ENCODE measurements around the gene PRODH.
A peak's percentile ranks its signal among the peaks of the same experiment; 100 is the strongest.
"Not testable (repeated sequence)": the region's sequence is repeated elsewhere in the genome, so short reads cannot be mapped to it uniquely, and the experiment has no call there.

PRODH gene

GRCh38 chr22:18974477-18975180 lies 38.5 kb upstream of the PRODH start:
- H3K9me3 ChIP-seq (ENCODE audit: control insufficient read depth, low read length): no peaks in the 10 kb centered on the region
- WGBS, 2 experiments (ENCODE audit: insufficient coverage in 2 of 2): 93 to 94% methylated on average over 7 to 11 of the region's 18 CpGs
- H3K4me1 ChIP-seq (ENCODE audit: control insufficient read depth, insufficient read depth, low read length, poor library complexity, severe bottlenecking): no peaks in the 10 kb centered on the region

GRCh38 chr22:18973264-18974031 lies 37.4 kb upstream of the PRODH start:
- Histone ChIP-seq H3K36me3 (ENCODE audit: control insufficient read depth, insufficient read depth, low read length) (no peaks in the 10 kb centered on the region), H3K9me3 (ENCODE audit: control insufficient read depth, low read length) (no peaks in the 10 kb centered on the region), H3K27ac (ENCODE audit: low read depth, low read length, severe bottlenecking) (no peak overlapping the region), H3K4me3 (ENCODE audit: extremely low read depth, insufficient read depth, low read length, poor library complexity, severe bottlenecking) (no peak overlapping the region), H3K4me1 (ENCODE audit: control insufficient read depth, insufficient read depth, low read length, poor library complexity, severe bottlenecking) (peaks cover 1% of the 10 kb centered on the region)
- 82 to 83% methylated on average over 12 of the region's 18 CpGs for WGBS, 2 experiments (ENCODE audit: insufficient coverage in 2 of 2)

More at GRCh38 chr22:18974477-18975180, 38.5 kb upstream of the PRODH start:
- Histone ChIP-seq H3K27ac (ENCODE audit: low read depth, low read length, severe bottlenecking) (no peak overlapping the region), H3K4me3 (ENCODE audit: extremely low read depth, insufficient read depth, low read length, poor library complexity, severe bottlenecking) (no peak overlapping the region), H3K36me3 (ENCODE audit: control insufficient read depth, insufficient read depth, low read length) (no peaks in the 10 kb centered on the region)

DNA sequence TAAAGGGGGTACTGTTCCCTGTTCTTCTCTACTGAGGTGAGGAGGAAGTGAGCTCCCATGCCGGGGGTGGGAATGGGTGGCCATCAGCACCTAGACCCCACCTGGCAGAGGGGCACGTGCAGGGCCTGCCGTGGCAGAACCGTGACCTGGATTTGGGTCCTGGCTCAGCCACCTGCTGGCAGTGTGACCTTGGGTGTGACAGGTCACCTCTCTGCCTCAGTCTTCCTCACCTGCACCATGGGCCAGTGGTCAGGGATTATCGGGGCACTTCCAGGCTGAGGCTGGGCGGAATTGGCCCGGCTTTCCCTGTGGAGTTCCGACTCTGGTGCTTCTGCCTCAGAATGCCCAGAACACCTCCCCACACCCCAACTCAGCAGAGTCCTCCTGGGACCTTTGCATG lies 36.5 kb upstream of the PRODH start:
- H3K9me3 ChIP-seq (ENCODE audit: control insufficient read depth, low read length); H3K4me1 ChIP-seq (ENCODE audit: control insufficient read depth, insufficient read depth, low read length, poor library complexity, severe bottlenecking); H3K4me3 ChIP-seq (ENCODE audit: extremely low read depth, insufficient read depth, low read length, poor library complexity, severe bottlenecking); H3K36me3 ChIP-seq (ENCODE audit: control insufficient read depth, insufficient read depth, low read length); H3K27ac ChIP-seq (ENCODE audit: low read depth, low read length, severe bottlenecking): not testable (repeated sequence)
- 90 to 100% methylated on average over 1 to 7 of the region's 8 CpGs for WGBS, 2 experiments (ENCODE audit: insufficient coverage in 2 of 2)

DNA sequence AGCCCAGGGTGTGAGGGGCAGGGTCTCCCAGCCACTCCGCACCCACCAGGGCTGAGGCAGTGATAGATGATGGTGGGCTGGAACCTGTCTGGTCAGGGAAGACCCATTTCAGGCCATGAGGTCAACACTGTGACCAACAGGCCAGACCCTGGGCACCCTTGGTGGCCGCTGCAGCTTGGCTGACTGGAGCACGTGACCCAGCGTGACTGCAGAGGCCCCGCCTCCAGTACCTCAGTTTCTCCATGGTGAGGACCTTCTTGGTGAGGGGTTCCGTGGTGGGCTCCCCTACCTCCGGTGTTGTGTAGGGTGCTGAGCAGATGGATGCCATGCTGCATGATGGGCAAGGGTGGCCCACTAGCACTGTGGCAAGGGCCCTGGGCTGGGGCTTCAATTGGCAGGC lies 35.9 kb upstream of the PRODH start:
- not testable (repeated sequence) for H3K4me1 ChIP-seq (ENCODE audit: control insufficient read depth, insufficient read depth, low read length, poor library complexity, severe bottlenecking); H3K36me3 ChIP-seq (ENCODE audit: control insufficient read depth, insufficient read depth, low read length); H3K9me3 ChIP-seq (ENCODE audit: control insufficient read depth, low read length); H3K27ac ChIP-seq (ENCODE audit: low read depth, low read length, severe bottlenecking); H3K4me3 ChIP-seq (ENCODE audit: extremely low read depth, insufficient read depth, low read length, poor library complexity, severe bottlenecking)
- WGBS, 2 experiments (ENCODE audit: insufficient coverage in 2 of 2): 100% methylated on average over 1 of the region's 7 CpGs

- 78 to 84% methylated on average over 13 to 17 of the region's 19 CpGs for WGBS, 2 experiments (ENCODE audit: insufficient coverage in 2 of 2)
- Histone ChIP-seq H3K4me3 (ENCODE audit: extremely low read depth, insufficient read depth, low read length, poor library complexity, severe bottlenecking) (peak overlapping the region; percentile 63), H3K27ac (ENCODE audit: low read depth, low read length, severe bottlenecking) (no peak overlapping the region), H3K36me3 (ENCODE audit: control insufficient read depth, insufficient read depth, low read length) (no peaks in the 10 kb centered on the region), H3K4me1 (ENCODE audit: control insufficient read depth, insufficient read depth, low read length, poor library complexity, severe bottlenecking) (peaks cover 4% of the 10 kb centered on the region), H3K9me3 (ENCODE audit: control insufficient read depth, low read length) (no peaks in the 10 kb centered on the region)
Measured at GRCh38 chr22:18971321-18971751, 35.2 kb upstream of the PRODH start.

DNA sequence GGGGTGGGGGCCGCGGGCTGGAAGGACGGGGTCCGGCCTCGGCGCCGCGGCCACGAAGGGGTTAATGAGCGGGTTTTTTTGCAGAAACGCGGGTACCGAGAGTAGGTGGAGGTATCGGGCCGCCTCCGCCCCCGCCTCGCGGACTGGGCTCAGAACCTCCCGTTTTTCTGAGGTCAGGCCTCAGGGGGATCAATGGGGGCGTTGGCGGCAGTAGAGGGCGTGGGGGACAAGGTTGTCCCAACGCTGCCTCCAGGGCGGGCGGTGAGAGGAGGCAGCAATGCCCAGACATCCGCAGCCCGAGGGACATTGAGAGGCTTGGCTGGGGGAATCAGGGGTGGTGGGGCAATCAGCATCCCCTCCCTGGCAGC lies 34.8 kb upstream of the PRODH start:
- Histone ChIP-seq H3K9me3 (ENCODE audit: control insufficient read depth, low read length) (no peaks in the 10 kb centered on the region), H3K36me3 (ENCODE audit: control insufficient read depth, insufficient read depth, low read length) (no peaks in the 10 kb centered on the region), H3K27ac (ENCODE audit: low read depth, low read length, severe bottlenecking) (no peak overlapping the region), H3K4me3 (ENCODE audit: extremely low read depth, insufficient read depth, low read length, poor library complexity, severe bottlenecking) (peak overlapping the region; percentile 63), H3K4me1 (ENCODE audit: control insufficient read depth, insufficient read depth, low read length, poor library complexity, severe bottlenecking) (peaks cover 4% of the 10 kb centered on the region)
- WGBS, 2 experiments (ENCODE audit: insufficient coverage in 2 of 2): 8 to 10% methylated on average over 7 to 8 of the region's 28 CpGs

DNA sequence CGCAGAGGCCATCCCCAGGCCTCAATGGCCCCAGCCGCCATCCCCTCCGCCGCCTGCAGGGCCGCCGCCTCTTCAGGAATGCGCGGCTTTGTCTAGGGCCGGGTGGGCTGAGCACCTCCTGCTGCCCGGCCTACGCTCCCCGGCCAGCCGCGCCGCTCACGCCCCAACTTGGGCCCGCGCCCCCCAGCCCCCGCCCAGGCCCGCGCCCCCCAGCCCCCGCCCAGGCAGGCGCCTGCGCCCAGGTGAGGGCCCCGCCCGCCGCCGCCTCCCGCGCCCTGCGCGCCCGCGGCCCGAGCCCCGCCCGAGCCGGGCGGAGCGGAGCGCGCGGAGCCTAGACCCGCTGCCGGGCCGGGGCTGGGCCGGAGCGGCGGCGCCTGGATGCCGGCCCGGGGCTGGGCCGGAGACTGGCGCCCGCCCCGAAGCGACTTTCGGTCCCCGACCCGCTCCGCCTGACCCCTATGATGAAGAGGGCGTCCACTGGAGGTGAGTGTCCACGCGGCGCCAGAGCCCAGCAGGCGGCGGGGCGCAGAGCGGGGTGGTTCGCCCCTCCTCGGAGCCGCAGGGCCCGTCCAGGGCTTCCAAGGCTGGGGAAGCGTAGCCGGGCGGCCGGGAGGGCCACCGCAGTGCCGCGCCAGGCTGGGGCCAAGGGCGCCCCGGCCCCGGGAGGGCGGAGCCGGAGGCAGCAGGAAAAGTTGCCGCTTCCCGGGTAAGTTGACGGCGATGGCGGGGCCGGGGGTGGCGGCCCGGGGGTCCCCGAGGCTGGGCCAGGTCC lies 34.3 kb upstream of the PRODH start:
- 0% methylated on average over 49 to 71 of the region's 94 CpGs for WGBS, 2 experiments (ENCODE audit: insufficient coverage in 2 of 2)
- Histone ChIP-seq H3K27ac (ENCODE audit: low read depth, low read length, severe bottlenecking) (no peak overlapping the region), H3K4me3 (ENCODE audit: extremely low read depth, insufficient read depth, low read length, poor library complexity, severe bottlenecking) (peak overlapping the region; percentile 63), H3K4me1 (ENCODE audit: control insufficient read depth, insufficient read depth, low read length, poor library complexity, severe bottlenecking) (peaks cover 4% of the 10 kb centered on the region), H3K36me3 (ENCODE audit: control insufficient read depth, insufficient read depth, low read length) (no peaks in the 10 kb centered on the region), H3K9me3 (ENCODE audit: control insufficient read depth, low read length) (no peaks in the 10 kb centered on the region)

- not testable (repeated sequence) for H3K9me3 ChIP-seq (ENCODE audit: control insufficient read depth, low read length); H3K36me3 ChIP-seq (ENCODE audit: control insufficient read depth, insufficient read depth, low read length); H3K4me3 ChIP-seq (ENCODE audit: extremely low read depth, insufficient read depth, low read length, poor library complexity, severe bottlenecking); H3K4me1 ChIP-seq (ENCODE audit: control insufficient read depth, insufficient read depth, low read length, poor library complexity, severe bottlenecking); H3K27ac ChIP-seq (ENCODE audit: low read depth, low read length, severe bottlenecking)
- WGBS, 2 experiments (ENCODE audit: insufficient coverage in 2 of 2): 62 to 69% methylated on average over 8 to 12 of the region's 14 CpGs
Measured at GRCh38 chr22:18969158-18969942, 33.3 kb upstream of the PRODH start.

GRCh38 chr22:18968011-18968749 lies 32.1 kb upstream of the PRODH start:
- H3K4me1 ChIP-seq (ENCODE audit: control insufficient read depth, insufficient read depth, low read length, poor library complexity, severe bottlenecking): peaks cover 4% of the 10 kb centered on the region
- 65 to 71% methylated on average over 13 to 15 of the region's 20 CpGs for WGBS, 2 experiments (ENCODE audit: insufficient coverage in 2 of 2)
- no peak overlapping the region for H3K27ac ChIP-seq (ENCODE audit: low read depth, low read length, severe bottlenecking)
- no peak overlapping the region for H3K4me3 ChIP-seq (ENCODE audit: extremely low read depth, insufficient read depth, low read length, poor library complexity, severe bottlenecking)
- no peaks in the 10 kb centered on the region for H3K36me3 ChIP-seq (ENCODE audit: control insufficient read depth, insufficient read depth, low read length)
- H3K9me3 ChIP-seq (ENCODE audit: control insufficient read depth, low read length): no peaks in the 10 kb centered on the region
